Trophoblast cell (in vitro differentiated cells and primary cell): Measurements from ENCODE around the gene CAPN9.

Experiments used
- DNase-seq, 2 donors: peaks; one replicate each; pipeline ENCODE4 v3.0.0-alpha.2; 2016
- H2AFZ ChIP-seq: 2 replicates; pipeline ENCODE4 v1.6.1; 2013; ENCODE audit warnings: low read length, moderate library complexity, mild to moderate bottlenecking; ENCODE audit not compliant: insufficient read depth, poor library complexity
- H2AK5ac ChIP-seq: 2 replicates; pipeline ENCODE4 v1.6.1; 2013; ENCODE audit warnings: mild to moderate bottlenecking, low read length
- H2BK120ac ChIP-seq: 2 replicates; pipeline ENCODE4 v1.6.1; 2013; ENCODE audit warnings: low read length, mild to moderate bottlenecking, moderate library complexity; ENCODE audit not compliant: insufficient read depth, poor library complexity
- H2BK12ac ChIP-seq: 2 replicates; pipeline ENCODE4 v1.6.1; 2013; ENCODE audit warnings: mild to moderate bottlenecking, low read length, moderate library complexity
- H2BK5ac ChIP-seq: 2 replicates; pipeline ENCODE4 v1.6.1; 2013; ENCODE audit warnings: low read length, low read depth, moderate library complexity, mild to moderate bottlenecking; ENCODE audit not compliant: poor library complexity
- H3K14ac ChIP-seq: 2 replicates; pipeline ENCODE4 v1.6.1; 2013; ENCODE audit warnings: mild to moderate bottlenecking, low read length
- H3K18ac ChIP-seq: 2 replicates; pipeline ENCODE4 v1.6.1; 2013; ENCODE audit warnings: mild to moderate bottlenecking, low read length
- H3K23ac ChIP-seq: 2 replicates; pipeline ENCODE4 v1.6.1; 2013; ENCODE audit warnings: low read length
- H3K27ac ChIP-seq: 2 replicates; pipeline ENCODE4 v1.5.1; 2013; ENCODE audit warnings: low read depth, mild to moderate bottlenecking, inconsistent platforms, low read length, moderate library complexity
- H3K27me3 ChIP-seq: 2 replicates; pipeline ENCODE4 v1.6.1; 2013; ENCODE audit warnings: inconsistent platforms, mild to moderate bottlenecking, low read length, moderate library complexity; ENCODE audit not compliant: insufficient read depth
- H3K36me3 ChIP-seq, 2 experiments: 1 replicate in 1 of 2; 2 replicates in 1 of 2; pipeline ENCODE4 v1.6.1; 2013; ENCODE audit warnings: low read length in 2 of 2, mild to moderate bottlenecking in 2 of 2, moderate library complexity in 1 of 2; ENCODE audit not compliant: insufficient read depth in 2 of 2, control insufficient read depth in 1 of 2
- H3K4ac ChIP-seq: 2 replicates; pipeline ENCODE4 v1.6.1; 2013; ENCODE audit warnings: low read depth, mild to moderate bottlenecking, low read length, moderate library complexity
- H3K4me1 ChIP-seq, 2 experiments: 1 replicate in 1 of 2; 2 replicates in 1 of 2; pipeline ENCODE4 v1.6.1; 2013; ENCODE audit warnings: low read length in 2 of 2, mild to moderate bottlenecking in 2 of 2, moderate library complexity in 1 of 2; ENCODE audit not compliant: insufficient read depth in 2 of 2, control insufficient read depth in 1 of 2
- H3K4me2 ChIP-seq: 2 replicates; pipeline ENCODE4 v1.6.1; 2013; ENCODE audit warnings: inconsistent platforms, mild to moderate bottlenecking, low read length, moderate library complexity
- H3K4me3 ChIP-seq: 2 replicates; pipeline ENCODE4 v1.5.1; 2013; ENCODE audit warnings: mild to moderate bottlenecking, low read depth, low read length, inconsistent platforms
- H3K79me1 ChIP-seq: one replicate; pipeline ENCODE4 v1.6.1; 2013; ENCODE audit warnings: low read length
- H3K79me2 ChIP-seq: 2 replicates; pipeline ENCODE4 v1.6.1; 2013; ENCODE audit warnings: low read length, mild to moderate bottlenecking; ENCODE audit not compliant: control insufficient read depth, insufficient read depth, poor library complexity
- H3K9ac ChIP-seq: 2 replicates; pipeline ENCODE4 v1.6.1; 2013; ENCODE audit warnings: mild to moderate bottlenecking, low read length
- H3K9me3 ChIP-seq: 2 replicates; pipeline ENCODE4 v1.6.1; 2013; ENCODE audit warnings: low read depth, mild to moderate bottlenecking, control low read depth, inconsistent platforms, low read length; ENCODE audit not compliant: insufficient read depth
- H4K12ac ChIP-seq: 2 replicates; pipeline ENCODE4 v1.6.1; 2013; ENCODE audit warnings: low read depth, mild to moderate bottlenecking, low read length, moderate library complexity
- H4K8ac ChIP-seq: 2 replicates; pipeline ENCODE4 v1.6.1; 2013; ENCODE audit warnings: low read depth, mild to moderate bottlenecking, low read length, moderate library complexity
- H4K91ac ChIP-seq: one replicate; pipeline ENCODE4 v1.6.1; 2013; ENCODE audit warnings: low read depth, mild to moderate bottlenecking, low read length, moderate library complexity
- WGBS: extraction: QIAGEN DNeasy Blood & Tissue Kit; methylation state at CpG from one replicate; pipeline ENCODE4 v1.1.7; 2013; ENCODE audit warnings: missing lambda C conversion rate; ENCODE audit not compliant: insufficient read length, insufficient coverage; ENCODE audit errors: extremely low coverage; 5-methylcytosine and 5-hydroxymethylcytosine counted together

CAPN9 gene

DNA sequence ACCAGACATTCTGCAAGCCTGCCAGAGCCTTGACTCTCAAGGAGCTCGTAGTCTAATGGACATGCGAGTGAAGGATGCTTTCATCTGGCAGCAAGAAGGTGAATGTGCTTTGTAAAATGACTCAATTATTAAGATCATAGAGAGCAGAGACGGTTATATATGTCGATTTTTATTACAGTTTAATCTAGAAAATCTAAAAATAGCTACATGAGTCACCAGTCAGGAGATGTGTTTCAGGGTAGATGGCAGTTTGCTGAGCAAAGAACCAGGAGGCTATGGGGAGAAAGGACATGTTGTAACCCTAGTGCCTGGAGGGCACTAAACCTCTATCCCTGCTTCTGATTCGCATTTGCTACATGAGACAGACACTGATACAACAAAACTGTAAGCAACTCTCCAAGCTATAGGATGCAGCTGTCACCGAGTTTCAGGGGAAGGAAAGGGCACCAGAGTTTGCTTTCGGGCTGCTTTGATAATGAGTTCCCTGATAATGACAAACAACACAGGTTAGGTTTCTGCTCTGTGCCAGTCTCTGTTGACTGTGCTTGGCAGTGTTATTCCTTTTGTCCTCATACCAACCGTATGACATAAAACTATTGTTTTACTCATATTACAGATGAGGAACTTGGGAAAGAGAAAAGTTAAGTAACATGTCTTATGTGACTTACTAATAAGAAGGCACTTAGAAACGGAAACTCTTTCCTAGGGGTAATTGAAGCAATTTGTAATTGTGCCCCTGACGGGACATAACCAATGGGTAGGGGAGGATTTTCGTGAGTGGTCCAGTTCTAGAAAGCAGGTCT is 77.9 kb downstream of the CAPN9 start:
- Histone ChIP-seq H3K36me3 (no peaks in the 10 kb centered on the region), H3K9ac (no peak overlapping the region), H3K4ac (no peak overlapping the region), H2AK5ac (peak overlapping the region; percentile 58), H4K91ac (peak overlapping the region; percentile 48), H3K9me3 (no peaks in the 10 kb centered on the region), H4K8ac (peak overlapping the region; percentile 45), H2BK120ac (peak overlapping the region; percentile 41), H4K12ac (no peak overlapping the region), H3K14ac (no peak overlapping the region), H3K18ac (peak overlapping the region; percentile 20), H3K27me3 (no peaks in the 10 kb centered on the region), H3K4me1 (peaks cover 4 to 8% of the 10 kb centered on the region in 2 experiments), H3K27ac (peak overlapping the region; percentile 1), H3K79me1 (no peaks in the 10 kb centered on the region), H2BK12ac (peak overlapping the region; percentile 8), H2AFZ (no peak overlapping the region), H3K4me3 (no peak overlapping the region), H2BK5ac (no peak overlapping the region), H3K23ac (no peak overlapping the region), H3K4me2 (no peak overlapping the region), H3K79me2 (no peaks in the 10 kb centered on the region)
- peak; percentile 88 to 90 for DNase-seq
- no CpG with 5 or more reads among the region's 11 CpGs for WGBS

- Histone ChIP-seq H2BK120ac (no peak overlapping the region), H3K36me3 (no peaks in the 10 kb centered on the region), H3K18ac (no peak overlapping the region), H3K14ac (no peak overlapping the region), H3K9ac (no peak overlapping the region), H3K79me2 (no peaks in the 10 kb centered on the region), H3K4ac (no peak overlapping the region), H3K4me2 (no peak overlapping the region), H4K91ac (no peak overlapping the region), H3K27ac (no peak overlapping the region), H3K4me1 (peaks cover 4 to 8% of the 10 kb centered on the region in 2 experiments), H2AK5ac (no peak overlapping the region), H3K4me3 (no peak overlapping the region), H3K27me3 (no peaks in the 10 kb centered on the region), H3K23ac (no peak overlapping the region), H2BK5ac (no peak overlapping the region), H2AFZ (no peak overlapping the region), H2BK12ac (no peak overlapping the region), H3K79me1 (no peaks in the 10 kb centered on the region), H4K8ac (no peak overlapping the region), H3K9me3 (no peaks in the 10 kb centered on the region), H4K12ac (no peak overlapping the region)
- no peak for DNase-seq
- WGBS = no CpG with 5 or more reads among the region's 3 CpGs
Measured at GRCh38 chr1:230825761-230826160, 78.6 kb downstream of the CAPN9 start.

DNA sequence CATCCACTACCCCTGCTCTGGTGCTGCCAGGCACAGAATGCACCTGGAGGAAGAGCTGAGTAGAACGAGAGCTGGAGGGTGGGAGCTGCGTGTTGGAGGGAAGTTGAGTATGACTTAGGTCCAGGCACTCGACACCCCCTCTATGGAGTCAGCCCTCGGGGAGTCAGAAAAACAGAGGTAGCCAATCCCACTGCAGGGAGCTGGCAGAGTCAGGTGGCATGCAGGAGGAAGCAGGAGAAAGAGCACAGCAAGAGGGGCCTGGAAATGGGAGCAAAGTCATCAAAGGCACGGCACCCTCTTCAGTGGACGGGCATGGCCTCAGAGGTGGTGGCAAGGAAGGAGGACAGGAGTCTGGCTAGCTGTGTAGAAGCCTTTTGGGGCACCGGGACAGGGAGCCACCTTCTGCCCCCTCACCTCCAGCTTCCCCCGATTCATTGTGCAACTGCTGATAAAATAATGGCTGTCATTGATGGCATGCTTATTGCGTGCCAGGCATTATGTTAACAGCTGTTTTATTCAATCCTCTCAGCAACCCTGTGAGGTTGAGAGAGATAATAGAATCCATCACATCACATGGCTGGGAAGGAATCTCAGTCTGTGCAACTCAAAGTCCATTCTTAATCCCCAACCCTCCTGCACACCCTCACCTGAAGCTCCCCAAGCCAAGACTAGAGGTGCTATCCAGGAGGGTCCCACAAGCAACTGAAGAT is 79.1 kb downstream of the CAPN9 start:
- no peak overlapping the region for H4K91ac ChIP-seq
- no peaks in the 10 kb centered on the region for H3K79me2 ChIP-seq
- peaks cover 4 to 8% of the 10 kb centered on the region in 2 experiments for H3K4me1 ChIP-seq
- H3K4ac ChIP-seq = no peak overlapping the region
- no peak overlapping the region for H2AFZ ChIP-seq
- no peak overlapping the region for H3K4me2 ChIP-seq
- H3K79me1 ChIP-seq = no peaks in the 10 kb centered on the region
- H3K18ac ChIP-seq = no peak overlapping the region
- H3K4me3 ChIP-seq = no peak overlapping the region
- H4K12ac ChIP-seq = no peak overlapping the region
- H2BK120ac ChIP-seq = no peak overlapping the region
- H3K27me3 ChIP-seq = no peaks in the 10 kb centered on the region
- H3K9me3 ChIP-seq = no peaks in the 10 kb centered on the region
- H3K14ac ChIP-seq = no peak overlapping the region
- no peak overlapping the region for H3K9ac ChIP-seq
- DNase-seq = no peak
- WGBS = no CpG with 5 or more reads among the region's 9 CpGs
- no peaks in the 10 kb centered on the region for H3K36me3 ChIP-seq
- H3K27ac ChIP-seq = no peak overlapping the region
- H3K23ac ChIP-seq = no peak overlapping the region
- no peak overlapping the region for H2BK12ac ChIP-seq
- no peak overlapping the region for H2AK5ac ChIP-seq
- H2BK5ac ChIP-seq = no peak overlapping the region
- H4K8ac ChIP-seq = no peak overlapping the region

DNA sequence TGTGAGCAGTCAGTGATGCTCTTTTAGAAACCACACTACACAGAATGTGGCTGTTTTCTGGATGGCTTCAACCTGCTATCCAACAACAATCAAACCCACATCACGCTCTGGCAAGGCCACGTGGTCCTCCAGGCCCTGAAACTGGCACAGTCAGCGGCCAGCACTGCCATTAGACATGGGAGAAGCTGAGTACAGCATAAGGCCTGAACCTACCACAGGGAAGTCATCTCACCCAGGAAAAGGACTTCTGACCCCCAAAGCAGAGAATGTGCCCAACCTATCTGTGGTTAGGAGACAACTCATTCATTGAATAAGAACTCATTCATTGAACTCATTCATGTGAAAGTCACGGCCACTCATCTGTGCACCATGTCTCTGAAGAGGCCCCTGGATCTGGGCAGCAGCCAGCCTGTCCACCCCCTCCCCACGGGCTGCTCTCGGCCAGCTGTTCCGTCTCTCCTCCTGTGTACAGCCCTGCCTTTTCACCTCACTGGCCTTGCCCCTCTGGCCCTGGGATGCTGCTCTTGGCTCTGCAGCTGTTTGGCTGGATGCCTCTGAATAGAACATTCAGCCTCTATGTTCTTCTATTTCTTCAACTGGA is 80.0 kb downstream of the CAPN9 start:
- Histone ChIP-seq H3K4ac (no peak overlapping the region), H3K4me1 (peaks cover 4 to 13% of the 10 kb centered on the region in 2 experiments), H2BK120ac (no peak overlapping the region), H2BK12ac (no peak overlapping the region), H3K27me3 (no peaks in the 10 kb centered on the region), H2AFZ (no peak overlapping the region), H2BK5ac (no peak overlapping the region), H2AK5ac (no peak overlapping the region), H3K36me3 (no peaks in the 10 kb centered on the region), H3K18ac (no peak overlapping the region), H3K14ac (no peak overlapping the region), H3K27ac (no peak overlapping the region), H4K91ac (no peak overlapping the region), H3K23ac (no peak overlapping the region), H3K9ac (no peak overlapping the region), H4K12ac (no peak overlapping the region), H3K9me3 (no peaks in the 10 kb centered on the region), H3K79me2 (no peaks in the 10 kb centered on the region), H3K79me1 (no peaks in the 10 kb centered on the region), H3K4me2 (no peak overlapping the region), H3K4me3 (no peak overlapping the region), H4K8ac (no peak overlapping the region)
- WGBS = no CpG with 5 or more reads among the region's 7 CpGs
- no peak for DNase-seq
